ENCODE results near the gene RNF212.

Gene RNF212

GRCh38 chr4:1112821-1113182, 562 bp downstream of the RNF212 start:
- no peak for DNase-seq

GRCh38 chr4:1112174-1112820, 1.1 kb downstream of the RNF212 start:
- DNase-seq: no peak

- DNase-seq: no peak
Measured at GRCh38 chr4:1111259-1111809, 2.0 kb downstream of the RNF212 start.

GRCh38 chr4:1109898-1110506, 3.4 kb downstream of the RNF212 start:
- DNase-seq: no peak

GRCh38 chr4:1109333-1109732, 4.0 kb downstream of the RNF212 start:
- no peak for DNase-seq

- DNase-seq: no peak
Measured at GRCh38 chr4:1105662-1106061, 7.7 kb downstream of the RNF212 start.

GRCh38 chr4:1105067-1105466, 8.3 kb downstream of the RNF212 start:
- DNase-seq: no peak

- DNase-seq: no peak
Measured at GRCh38 chr4:1104647-1105046, 8.7 kb downstream of the RNF212 start.

- DNase-seq: no peak
Measured at GRCh38 chr4:1099684-1100335, 13.6 kb downstream of the RNF212 start.

- no peak for DNase-seq
Measured at GRCh38 chr4:1099270-1099669, 14.1 kb downstream of the RNF212 start.

GRCh38 chr4:1098311-1098925, 14.9 kb downstream of the RNF212 start:
- DNase-seq: no peak

- no peak for DNase-seq
Measured at GRCh38 chr4:1097553-1097952, 15.8 kb downstream of the RNF212 start.

GRCh38 chr4:1096841-1097240, 16.5 kb downstream of the RNF212 start:
- DNase-seq: no peak

- DNase-seq: no peak
Measured at GRCh38 chr4:1094336-1094690, 19.1 kb downstream of the RNF212 start.

GRCh38 chr4:1093391-1094335, 19.7 kb downstream of the RNF212 start:
- no peak for DNase-seq

- DNase-seq: no peak
Measured at GRCh38 chr4:1092983-1093361, 20.4 kb downstream of the RNF212 start.

GRCh38 chr4:1092026-1092982, 21.1 kb downstream of the RNF212 start:
- no peak for DNase-seq

GRCh38 chr4:1091561-1091995, 21.8 kb downstream of the RNF212 start:
- no peak for DNase-seq

GRCh38 chr4:1090465-1091440, 22.6 kb downstream of the RNF212 start:
- DNase-seq: no peak

GRCh38 chr4:1090036-1090435, 23.3 kb downstream of the RNF212 start:
- no peak for DNase-seq

Measured in NCI-H2081 treated with DMSO at 0.1 percent for 48 hours (cell line).